Measurements from ENCODE around the gene SEC14L3.

SEC14L3 gene

DNA sequence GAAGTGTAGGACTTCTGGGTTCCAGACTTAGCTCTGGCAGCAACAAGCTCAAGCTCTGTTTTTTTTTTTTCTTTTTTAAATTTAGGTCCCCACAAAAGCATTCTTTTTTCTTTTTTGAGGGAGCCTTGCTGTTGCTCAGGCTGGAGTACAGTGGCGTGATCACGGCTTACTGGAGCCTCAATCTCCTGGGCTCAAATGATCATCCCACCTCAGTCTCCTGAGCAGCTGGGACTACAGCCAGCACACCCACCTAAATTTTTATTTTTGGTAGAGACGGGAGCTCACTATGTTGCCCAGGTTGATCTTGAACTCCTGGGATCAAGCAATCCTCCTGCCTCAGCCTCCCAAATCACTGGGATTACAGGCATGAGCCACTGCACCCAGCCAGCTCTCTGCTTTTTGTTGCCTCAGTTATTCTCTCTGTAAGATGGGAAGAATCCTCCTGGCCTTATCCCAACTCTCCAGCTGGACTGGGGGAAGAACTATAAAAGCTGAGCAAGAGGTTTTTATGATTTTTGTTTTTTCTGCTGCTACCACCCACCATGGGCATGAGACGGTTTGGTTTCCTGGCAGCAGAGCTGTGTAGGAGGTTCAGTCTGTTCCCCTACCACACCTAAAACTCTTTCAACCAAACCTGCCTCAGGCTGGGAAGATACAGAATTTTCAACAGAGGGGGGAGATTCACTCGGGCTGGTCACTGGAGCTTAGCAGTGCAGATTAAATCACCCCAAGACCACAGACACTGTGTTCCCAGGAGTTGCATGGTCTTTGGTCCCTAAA, 57.9 kb downstream of the SEC14L3 start:
- H3K4me3 ChIP-seq (ENCODE audit: low read depth, low read length) = no peak overlapping the region
- H3K27ac ChIP-seq (ENCODE audit: extremely low read depth, low read depth, low read length) = no peak overlapping the region
- ChIA-PET CTCF (interaction anchor here (0.6 to 3.4 kb wide), 7 partner anchors 9 to 818 kb away, joined by 3 to 14 read pairs (median 4); partner anchors contain the start of gene RNF215), POLR2A (interaction anchor here (0.8 to 8.3 kb wide), 3 partner anchors 9 to 17 kb away, joined by 3 to 78 read pairs (median 3); partner anchors contain the start of gene SEC14L2)
- no peaks in the 10 kb centered on the region for H3K4me1 ChIP-seq (ENCODE audit: control insufficient read depth, insufficient read depth, low read length)
- no peaks in the 10 kb centered on the region for H3K9me3 ChIP-seq (ENCODE audit: control insufficient read depth, insufficient read depth, low read depth, low read length)
- TF ChIP-seq EGR2 (tag by site-specific recombination; IDR thresholded peaks at IDR 0.05; ENCODE audit: low read depth) = peak; percentile 59
- TF ChIP-seq ZNF530 (tag by site-specific recombination; IDR thresholded peaks at IDR 0.05; ENCODE audit: low read depth) = no peak
- no peak for TF ChIP-seq ZNF391 (tag by site-specific recombination; IDR thresholded peaks at IDR 0.05; ENCODE audit: borderline replicate concordance, low read depth)
- no peak for TF ChIP-seq ZSCAN30 (tag by site-specific recombination; IDR thresholded peaks at IDR 0.05)
- no peak for TF ChIP-seq KLF9 (tag by site-specific recombination; IDR thresholded peaks at IDR 0.05; ENCODE audit: low read depth)
- TF ChIP-seq ZFHX2 (tag by site-specific recombination; conservative IDR thresholded peaks at IDR 0.05) = peak; percentile 65
- TF ChIP-seq BCL11A (tag by site-specific recombination; IDR thresholded peaks at IDR 0.05; ENCODE audit: low read depth) = no peak
- H3K36me3 ChIP-seq (ENCODE audit: control insufficient read depth in 2 of 2, insufficient read depth in 1 of 2, low read length in 2 of 2) = peaks cover 25 to 94% of the 10 kb centered on the region in 2 experiments

- ChIA-PET POLR2A (interaction anchor here (0.7 to 8.3 kb wide), 3 partner anchors 10 to 78 kb away, joined by 3 to 78 read pairs (median 3); no protein-coding TSS in a partner anchor), CTCF (interaction anchor here (0.6 to 3.4 kb wide), 5 partner anchors 10 to 507 kb away, joined by 3 to 14 read pairs (median 4); no protein-coding TSS in a partner anchor)
- H3K9me3 ChIP-seq (ENCODE audit: control insufficient read depth, insufficient read depth, low read depth, low read length) = no peaks in the 10 kb centered on the region
- H3K4me3 ChIP-seq (ENCODE audit: low read depth, low read length) = no peak overlapping the region
- TF ChIP-seq ZNF221 (tag by site-specific recombination; IDR thresholded peaks at IDR 0.05; ENCODE audit: borderline replicate concordance) = no peak
- no peak for TF ChIP-seq ZNF18 (tag by site-specific recombination; IDR thresholded peaks at IDR 0.05)
- peak; percentile 68; the same call in 1 of the 2 replicates for TF ChIP-seq ZIC2 (tag by site-specific recombination; IDR thresholded peaks at IDR 0.05)
- TF ChIP-seq ZNF777 (tag by site-specific recombination; IDR thresholded peaks at IDR 0.05; ENCODE audit: borderline replicate concordance) = no peak
- no peak for TF ChIP-seq ZSCAN23 (tag by site-specific recombination; IDR thresholded peaks at IDR 0.05)
- no peaks in the 10 kb centered on the region for H3K4me1 ChIP-seq (ENCODE audit: control insufficient read depth, insufficient read depth, low read length)
- no peak overlapping the region for H3K27ac ChIP-seq (ENCODE audit: extremely low read depth, low read depth, low read length)
- peaks cover 34 to 94% of the 10 kb centered on the region in 2 experiments for H3K36me3 ChIP-seq (ENCODE audit: control insufficient read depth in 2 of 2, insufficient read depth in 1 of 2, low read length in 2 of 2)
These were observed 58.8 kb downstream of the SEC14L3 start for GRCh38 chr22:30413001-30413400.

DNA sequence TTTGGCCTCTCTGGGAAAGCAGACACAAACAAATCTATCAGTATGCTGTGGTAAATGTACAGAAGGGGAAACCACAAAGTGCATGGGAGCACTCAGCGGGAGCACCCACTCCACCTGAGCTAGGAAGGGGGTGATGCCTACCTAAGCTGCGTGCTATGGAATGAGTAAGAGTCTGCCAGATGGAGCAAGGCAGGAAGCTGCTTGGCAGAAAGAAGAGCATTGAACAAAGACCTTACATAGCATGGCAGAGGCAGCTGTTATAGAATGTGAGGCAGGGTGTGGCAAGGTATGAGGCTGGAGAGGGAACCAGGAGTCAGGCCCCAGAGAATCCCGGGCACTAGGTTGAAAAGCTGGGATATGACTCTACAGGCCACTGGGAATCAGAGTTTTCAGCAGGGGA, 60.0 kb downstream of the SEC14L3 start:
- H3K4me1 ChIP-seq (ENCODE audit: control insufficient read depth, insufficient read depth, low read length) = no peaks in the 10 kb centered on the region
- peaks cover 44 to 94% of the 10 kb centered on the region in 2 experiments for H3K36me3 ChIP-seq (ENCODE audit: control insufficient read depth in 2 of 2, insufficient read depth in 1 of 2, low read length in 2 of 2)
- no peak for TF ChIP-seq PRDM1 (tag by site-specific recombination; IDR thresholded peaks at IDR 0.05)
- TF ChIP-seq ZNF404 (tag by site-specific recombination; IDR thresholded peaks at IDR 0.05) = no peak
- TF ChIP-seq, protein P1, sequence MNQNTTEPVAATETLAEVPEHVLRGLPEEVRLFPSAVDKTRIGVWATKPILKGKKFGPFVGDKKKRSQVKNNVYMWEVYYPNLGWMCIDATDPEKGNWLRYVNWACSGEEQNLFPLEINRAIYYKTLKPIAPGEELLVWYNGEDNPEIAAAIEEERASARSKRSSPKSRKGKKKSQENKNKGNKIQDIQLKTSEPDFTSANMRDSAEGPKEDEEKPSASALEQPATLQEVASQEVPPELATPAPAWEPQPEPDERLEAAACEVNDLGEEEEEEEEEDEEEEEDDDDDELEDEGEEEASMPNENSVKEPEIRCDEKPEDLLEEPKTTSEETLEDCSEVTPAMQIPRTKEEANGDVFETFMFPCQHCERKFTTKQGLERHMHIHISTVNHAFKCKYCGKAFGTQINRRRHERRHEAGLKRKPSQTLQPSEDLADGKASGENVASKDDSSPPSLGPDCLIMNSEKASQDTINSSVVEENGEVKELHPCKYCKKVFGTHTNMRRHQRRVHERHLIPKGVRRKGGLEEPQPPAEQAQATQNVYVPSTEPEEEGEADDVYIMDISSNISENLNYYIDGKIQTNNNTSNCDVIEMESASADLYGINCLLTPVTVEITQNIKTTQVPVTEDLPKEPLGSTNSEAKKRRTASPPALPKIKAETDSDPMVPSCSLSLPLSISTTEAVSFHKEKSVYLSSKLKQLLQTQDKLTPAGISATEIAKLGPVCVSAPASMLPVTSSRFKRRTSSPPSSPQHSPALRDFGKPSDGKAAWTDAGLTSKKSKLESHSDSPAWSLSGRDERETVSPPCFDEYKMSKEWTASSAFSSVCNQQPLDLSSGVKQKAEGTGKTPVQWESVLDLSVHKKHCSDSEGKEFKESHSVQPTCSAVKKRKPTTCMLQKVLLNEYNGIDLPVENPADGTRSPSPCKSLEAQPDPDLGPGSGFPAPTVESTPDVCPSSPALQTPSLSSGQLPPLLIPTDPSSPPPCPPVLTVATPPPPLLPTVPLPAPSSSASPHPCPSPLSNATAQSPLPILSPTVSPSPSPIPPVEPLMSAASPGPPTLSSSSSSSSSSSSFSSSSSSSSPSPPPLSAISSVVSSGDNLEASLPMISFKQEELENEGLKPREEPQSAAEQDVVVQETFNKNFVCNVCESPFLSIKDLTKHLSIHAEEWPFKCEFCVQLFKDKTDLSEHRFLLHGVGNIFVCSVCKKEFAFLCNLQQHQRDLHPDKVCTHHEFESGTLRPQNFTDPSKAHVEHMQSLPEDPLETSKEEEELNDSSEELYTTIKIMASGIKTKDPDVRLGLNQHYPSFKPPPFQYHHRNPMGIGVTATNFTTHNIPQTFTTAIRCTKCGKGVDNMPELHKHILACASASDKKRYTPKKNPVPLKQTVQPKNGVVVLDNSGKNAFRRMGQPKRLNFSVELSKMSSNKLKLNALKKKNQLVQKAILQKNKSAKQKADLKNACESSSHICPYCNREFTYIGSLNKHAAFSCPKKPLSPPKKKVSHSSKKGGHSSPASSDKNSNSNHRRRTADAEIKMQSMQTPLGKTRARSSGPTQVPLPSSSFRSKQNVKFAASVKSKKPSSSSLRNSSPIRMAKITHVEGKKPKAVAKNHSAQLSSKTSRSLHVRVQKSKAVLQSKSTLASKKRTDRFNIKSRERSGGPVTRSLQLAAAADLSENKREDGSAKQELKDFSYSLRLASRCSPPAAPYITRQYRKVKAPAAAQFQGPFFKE (tag by site-specific recombination; IDR thresholded peaks at IDR 0.05; ENCODE audit: borderline replicate concordance) = no peak
- no peak for TF ChIP-seq ZNF248 (tag by site-specific recombination; IDR thresholded peaks at IDR 0.05)
- no peak for TF ChIP-seq EGR2 (tag by site-specific recombination; IDR thresholded peaks at IDR 0.05; ENCODE audit: low read depth)
- TF ChIP-seq ZNF777 (tag by site-specific recombination; IDR thresholded peaks at IDR 0.05; ENCODE audit: borderline replicate concordance) = no peak
- no peak for TF ChIP-seq ZNF555 (tag by site-specific recombination; conservative IDR thresholded peaks at IDR 0.05)
- CTCF ChIA-PET = interaction anchor here (1.2 to 3.4 kb wide), 3 partner anchors 12 to 34 kb away, joined by 3 to 14 read pairs (median 4); no protein-coding TSS in a partner anchor
- H3K9me3 ChIP-seq (ENCODE audit: control insufficient read depth, insufficient read depth, low read depth, low read length) = no peaks in the 10 kb centered on the region
- no peak overlapping the region for H3K4me3 ChIP-seq (ENCODE audit: low read depth, low read length)
- POLR2A ChIA-PET = interaction anchor here (0.9 to 8.3 kb wide), 3 partner anchors 11 to 48 kb away, joined by 4 to 78 read pairs (median 6); partner anchors contain the start of gene SEC14L2
- no peak overlapping the region for H3K27ac ChIP-seq (ENCODE audit: extremely low read depth, low read depth, low read length)
